MM.1S (cell line): Measurements from ENCODE around the gene NGB.

Experiments used
- DNase-seq: peaks from one replicate; pipeline ENCODE4 v3.0.0-alpha.2; 2015
- H2AFZ ChIP-seq: fragments of 300-600 bp; sonication (generic); 2 replicates; pipeline ENCODE4 v1.6.0; 2016; ENCODE audit warnings: antibody characterized with exemption, low read length
- H3F3A ChIP-seq: fragments of 300-600 bp; sonication (generic); 2 replicates; pipeline ENCODE4 v1.6.1; 2016; ENCODE audit warnings: mild to moderate bottlenecking, antibody characterized with exemption, low read length, moderate library complexity, mixed read lengths; ENCODE audit not compliant: insufficient read depth
- H3K27ac ChIP-seq: fragments of 300-600 bp; sonication (generic); 2 replicates; pipeline ENCODE4 v1.5.1; 2016; ENCODE audit warnings: mild to moderate bottlenecking, low read length
- H3K27me3 ChIP-seq: fragments of 300-600 bp; sonication (generic); replicated peaks from 2 replicates; pipeline ENCODE4 v1.6.0; 2016; ENCODE audit warnings: low read length; ENCODE audit not compliant: insufficient read depth
- H3K36me3 ChIP-seq: fragments of 300-600 bp; sonication (generic); replicated peaks from 2 replicates; pipeline ENCODE4 v1.6.1; 2016; ENCODE audit warnings: mild to moderate bottlenecking, low read length, mixed read lengths; ENCODE audit not compliant: insufficient read depth
- H3K4me1 ChIP-seq: fragments of 300-600 bp; sonication (generic); 2 replicates; pipeline ENCODE4 v1.6.1; 2016; ENCODE audit warnings: low read length, mixed read lengths
- H3K4me2 ChIP-seq: fragments of 300-600 bp; sonication (generic); 2 replicates; pipeline ENCODE4 v1.6.0; 2016; ENCODE audit warnings: low read depth, low read length
- H3K4me3 ChIP-seq: fragments of 300-600 bp; sonication (generic); 2 replicates; pipeline ENCODE4 v1.5.1; 2016; ENCODE audit warnings: low read length, mixed read lengths
- H3K79me2 ChIP-seq: fragments of 300-600 bp; sonication (generic); 2 replicates; pipeline ENCODE4 v1.6.1; 2016; ENCODE audit warnings: mixed run types, low read length, mixed read lengths
- H3K9ac ChIP-seq: fragments of 300-600 bp; sonication (generic); 2 replicates; pipeline ENCODE4 v1.6.1; 2016; ENCODE audit warnings: low read length, mixed read lengths
- H3K9me2 ChIP-seq: fragments of 300-600 bp; sonication (generic); replicated peaks from 2 replicates; pipeline ENCODE4 v1.6.1; 2016; ENCODE audit warnings: mild to moderate bottlenecking, low read length, mixed read lengths; ENCODE audit not compliant: insufficient read depth
- H3K9me3 ChIP-seq: fragments of 300-600 bp; sonication (generic); replicated peaks from 2 replicates; pipeline ENCODE4 v1.6.1; 2016; ENCODE audit warnings: mild to moderate bottlenecking, low read length, mixed read lengths; ENCODE audit not compliant: insufficient read depth
- H4K20me1 ChIP-seq: fragments of 300-600 bp; sonication (generic); 2 replicates; pipeline ENCODE4 v1.6.1; 2016; ENCODE audit warnings: mild to moderate bottlenecking, low read length, moderate library complexity, mixed read lengths; ENCODE audit not compliant: insufficient read depth
- CTCF ChIP-seq: fragments of 300-600 bp; sonication (generic); IDR thresholded peaks from 2 replicates; pipeline ENCODE4 v1.5.1; 2016; ENCODE audit warnings: antibody characterized with exemption, low read length, mixed read lengths
- EZH2 ChIP-seq: fragments of 300-600 bp; sonication (generic); optimal IDR thresholded peaks from 2 replicates; pipeline ENCODE3; 2017; ENCODE audit warnings: low read depth, mild to moderate bottlenecking, antibody characterized with exemption, low read length, mixed read lengths
- EZH2phosphoT487 ChIP-seq: fragments of 300-600 bp; sonication (generic); IDR thresholded peaks from 2 replicates; pipeline ENCODE4 v1.6.1; 2018; ENCODE audit warnings: antibody characterized with exemption, low read length

Gene NGB

GRCh38 chr14:77256694-77257093 lies 14.3 kb downstream of the NGB start:
- H3K79me2 ChIP-seq = no peaks in the 10 kb centered on the region
- H3K4me2 ChIP-seq = no peak overlapping the region
- no peak for DNase-seq
- H2AFZ ChIP-seq = no peak overlapping the region
- H3K9ac ChIP-seq = no peak overlapping the region
- H3K4me1 ChIP-seq = no peaks in the 10 kb centered on the region
- TF ChIP-seq CTCF = no peak
- TF ChIP-seq EZH2 = no peak
- no peak for TF ChIP-seq EZH2phosphoT487
- no peaks in the 10 kb centered on the region for H3K9me2 ChIP-seq
- H3K27me3 ChIP-seq = no peaks in the 10 kb centered on the region
- H3K4me3 ChIP-seq = no peak overlapping the region
- H3K9me3 ChIP-seq = no peaks in the 10 kb centered on the region
- H4K20me1 ChIP-seq = no peaks in the 10 kb centered on the region
- no peaks in the 10 kb centered on the region for H3K36me3 ChIP-seq
- H3F3A ChIP-seq = no peaks in the 10 kb centered on the region
- H3K27ac ChIP-seq = no peak overlapping the region

GRCh38 chr14:77253333-77254190 lies 17.4 kb downstream of the NGB start:
- Histone ChIP-seq H3K36me3 (no peaks in the 10 kb centered on the region), H3K27me3 (no peaks in the 10 kb centered on the region), H2AFZ (no peak overlapping the region), H3K9ac (no peak overlapping the region), H3F3A (no peaks in the 10 kb centered on the region), H3K9me2 (no peaks in the 10 kb centered on the region), H3K79me2 (no peaks in the 10 kb centered on the region), H3K9me3 (no peaks in the 10 kb centered on the region), H4K20me1 (no peaks in the 10 kb centered on the region), H3K4me3 (no peak overlapping the region), H3K27ac (no peak overlapping the region), H3K4me2 (no peak overlapping the region), H3K4me1 (no peaks in the 10 kb centered on the region)
- TF ChIP-seq EZH2phosphoT487 (no peak), CTCF (no peak), EZH2 (no peak)
- no peak for DNase-seq

- no peak for DNase-seq
- Histone ChIP-seq H2AFZ (no peak overlapping the region), H3K9me2 (no peaks in the 10 kb centered on the region), H3K36me3 (no peaks in the 10 kb centered on the region), H3K4me3 (no peak overlapping the region), H3F3A (no peaks in the 10 kb centered on the region), H3K79me2 (no peaks in the 10 kb centered on the region), H3K9me3 (no peaks in the 10 kb centered on the region), H4K20me1 (no peaks in the 10 kb centered on the region), H3K27ac (no peak overlapping the region), H3K9ac (no peak overlapping the region), H3K4me1 (no peaks in the 10 kb centered on the region), H3K27me3 (no peaks in the 10 kb centered on the region), H3K4me2 (no peak overlapping the region)
- TF ChIP-seq EZH2 (no peak), CTCF (no peak), EZH2phosphoT487 (no peak)
These were observed 19.1 kb downstream of the NGB start for GRCh38 chr14:77251870-77252269.
